Mesodermal cell (in vitro differentiated cells): ENCODE data around the gene TRIM41.
"Not testable (repeated sequence)": the region's sequence is repeated elsewhere in the genome, so short reads cannot be mapped to it uniquely, and the experiment has no call there.

Experiments
- H3K27ac ChIP-seq: 2 replicates; pipeline ENCODE4 v1.7.0; 2013; ENCODE audit warnings: mild to moderate bottlenecking, low read depth, low read length, moderate library complexity; ENCODE audit not compliant: severe bottlenecking
- H3K36me3 ChIP-seq: 2 replicates; pipeline ENCODE4 v1.7.1; 2013; ENCODE audit warnings: mild to moderate bottlenecking, low read length, moderate library complexity; ENCODE audit not compliant: control insufficient read depth, insufficient read depth
- H3K4me1 ChIP-seq: one replicate; pipeline ENCODE4 v1.7.1; 2013; ENCODE audit warnings: mild to moderate bottlenecking, low read length; ENCODE audit not compliant: insufficient read depth, control insufficient read depth, poor library complexity, severe bottlenecking
- H3K4me3 ChIP-seq: 2 replicates; pipeline ENCODE4 v1.7.0; 2013; ENCODE audit warnings: low read length, control low read depth, mild to moderate bottlenecking; ENCODE audit not compliant: insufficient read depth, poor library complexity, severe bottlenecking; ENCODE audit errors: extremely low read depth
- H3K9me3 ChIP-seq: 2 replicates; pipeline ENCODE4 v1.7.1; 2013; ENCODE audit warnings: mild to moderate bottlenecking, low read length, moderate library complexity; ENCODE audit not compliant: control insufficient read depth
- WGBS, 2 experiments: methylation state at CpG; one replicate each; pipeline ENCODE4 v1.1.5; 2013; ENCODE audit warnings: missing lambda C conversion rate in 2 of 2; ENCODE audit not compliant: insufficient coverage in 2 of 2; 5-methylcytosine and 5-hydroxymethylcytosine counted together

Gene TRIM41

GRCh38 chr5:181259283-181259682, 36.2 kb downstream of the TRIM41 start:
- peaks cover 53% of the 10 kb centered on the region for H3K36me3 ChIP-seq
- 33 to 100% methylated on average over 1 of the region's 2 CpGs for WGBS, 2 experiments
- H3K4me3 ChIP-seq: peak overlapping the region; percentile 92
- H3K27ac ChIP-seq: no peak overlapping the region
- H3K4me1 ChIP-seq: peaks cover 9% of the 10 kb centered on the region
- no peaks in the 10 kb centered on the region for H3K9me3 ChIP-seq

- Histone ChIP-seq H3K9me3 (no peaks in the 10 kb centered on the region), H3K36me3 (peaks cover 44% of the 10 kb centered on the region), H3K4me1 (peaks cover 6% of the 10 kb centered on the region), H3K27ac (peak overlapping the region; percentile 10), H3K4me3 (peak overlapping the region; percentile 92)
- 5% methylated on average over 21 to 22 of the region's 26 CpGs for WGBS, 2 experiments
Measured at GRCh38 chr5:181259974-181260719, 37.1 kb downstream of the TRIM41 start.

- peak within 1 kb of the TSS; percentile 95 for H3K27ac ChIP-seq
Measured at GRCh38 chr5:181260720-181261319, 37.7 kb downstream of the TRIM41 start, which contains the start of gene TRIM52. Gene TRIM52, minus strand, starts transcription at chr5:181261143. Its CDS starts 330 bp downstream, at chr5:181260813.

GRCh38 chr5:181261320-181262049, 38.4 kb downstream of the TRIM41 start:
- H3K27ac ChIP-seq: peak overlapping the region; percentile 95
- peaks cover 31% of the 10 kb centered on the region for H3K36me3 ChIP-seq
- peak overlapping the region; percentile 92 for H3K4me3 ChIP-seq
- peaks cover 6% of the 10 kb centered on the region for H3K4me1 ChIP-seq
- no peaks in the 10 kb centered on the region for H3K9me3 ChIP-seq
- WGBS, 2 experiments: 0 to 1% methylated on average over 38 to 51 of the region's 59 CpGs

More at GRCh38 chr5:181260720-181261319, 37.7 kb downstream of the TRIM41 start, which contains the start of gene TRIM52:
- H3K9me3 ChIP-seq: no peaks in the 10 kb centered on the region
- H3K4me3 ChIP-seq: peak within 1 kb of the TSS; percentile 92
- 0 to 1% methylated on average over 30 to 31 of the region's 43 CpGs for WGBS, 2 experiments
- H3K36me3 ChIP-seq: peaks cover 38% of the 10 kb centered on the region
- H3K4me1 ChIP-seq: peaks cover 6% of the 10 kb centered on the region

GRCh38 chr5:181263633-181264032, 40.6 kb downstream of the TRIM41 start:
- no peaks in the 10 kb centered on the region for H3K9me3 ChIP-seq
- no peak overlapping the region for H3K27ac ChIP-seq
- H3K36me3 ChIP-seq: peaks cover 18% of the 10 kb centered on the region
- H3K4me3 ChIP-seq: no peak overlapping the region
- WGBS, 2 experiments: 94 to 98% methylated on average over 4 to 5 of the region's 5 CpGs
- peaks cover 4% of the 10 kb centered on the region for H3K4me1 ChIP-seq

- no peak overlapping the region for H3K4me3 ChIP-seq
- H3K27ac ChIP-seq: no peak overlapping the region
- WGBS, 2 experiments: 82 to 83% methylated on average over 8 to 12 of the region's 18 CpGs
- H3K9me3 ChIP-seq: no peaks in the 10 kb centered on the region
- no peaks in the 10 kb centered on the region for H3K4me1 ChIP-seq
- H3K36me3 ChIP-seq: peaks cover 18% of the 10 kb centered on the region
Measured at GRCh38 chr5:181265092-181265671, 42.1 kb downstream of the TRIM41 start.

DNA sequence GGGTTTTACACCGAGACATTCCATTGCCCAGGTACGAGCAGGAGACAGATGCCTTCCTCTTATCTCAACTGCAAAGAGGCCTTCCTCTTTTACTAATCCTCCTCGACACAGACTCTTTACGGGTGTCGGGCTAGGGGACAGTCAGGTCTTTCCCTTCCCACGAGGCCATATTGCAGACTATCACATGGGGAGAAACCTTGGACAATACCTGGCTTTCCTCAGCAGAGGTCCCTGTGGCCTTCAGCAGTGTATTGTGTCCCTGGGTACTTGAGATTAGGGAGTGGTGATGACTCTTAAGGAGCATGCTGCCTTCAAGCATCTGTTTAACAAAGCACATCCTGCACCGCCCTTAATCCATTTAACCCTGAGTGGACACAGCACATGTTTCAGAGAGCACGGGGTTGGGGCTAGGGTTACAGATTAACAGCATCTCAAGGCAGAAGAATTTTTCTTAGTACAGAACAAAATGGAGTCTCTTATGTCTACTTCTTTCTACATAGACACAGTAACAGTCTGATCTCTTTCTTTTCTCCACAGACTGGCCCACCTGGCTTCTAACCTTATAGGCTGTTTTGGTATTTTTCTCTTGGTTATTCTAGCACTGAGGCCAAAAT, 44.3 kb downstream of the TRIM41 start:
- not testable (repeated sequence) for H3K4me3 ChIP-seq, H3K27ac ChIP-seq
- 66 to 69% methylated on average over 5 to 6 of the region's 8 CpGs for WGBS, 2 experiments

GRCh38 chr5:181267907-181268306, 44.8 kb downstream of the TRIM41 start:
- H3K27ac ChIP-seq, H3K9me3 ChIP-seq, H3K4me3 ChIP-seq, H3K4me1 ChIP-seq: not testable (repeated sequence)
- H3K36me3 ChIP-seq: peaks cover 14% of the 10 kb centered on the region
- 96% methylated on average over 9 to 10 of the region's 12 CpGs for WGBS, 2 experiments

More for the DNA sequence above, 44.3 kb downstream of the TRIM41 start:
- H3K36me3 ChIP-seq: peaks cover 18% of the 10 kb centered on the region
- H3K9me3 ChIP-seq, H3K4me1 ChIP-seq: not testable (repeated sequence)

- WGBS, 2 experiments: no CpG with 5 or more reads among the region's 3 CpGs
- Histone ChIP-seq H3K4me1 (no peaks in the 10 kb centered on the region), H3K36me3 (no peaks in the 10 kb centered on the region), H3K27ac (no peak overlapping the region), H3K9me3 (no peaks in the 10 kb centered on the region), H3K4me3 (no peak overlapping the region)
Measured at GRCh38 chr5:181271081-181271480, 48.0 kb downstream of the TRIM41 start.

GRCh38 chr5:181273433-181273744, 50.3 kb downstream of the TRIM41 start:
- not testable (repeated sequence) for H3K4me3 ChIP-seq, H3K36me3 ChIP-seq, H3K4me1 ChIP-seq, H3K9me3 ChIP-seq, H3K27ac ChIP-seq
- WGBS, 2 experiments: 35 to 53% methylated on average over 8 to 19 of the region's 28 CpGs
